H1 (cell line): Measurements from ENCODE around the gene NHS. TPM values are rescaled to one million over a fixed set of nuclear protein-coding genes. Genes with fewer than 3 reads are reported as not detected.

Experiments used
- CHD7 ChIP-seq: fragments of 300-600 bp; sonication (generic); IDR thresholded peaks from 2 replicates; pipeline ENCODE4 v1.7.1; 2012; ENCODE audit warnings: low read length, moderate library complexity, mild to moderate bottlenecking, inconsistent platforms; ENCODE audit not compliant: insufficient replicate concordance
- EZH2 ChIP-seq: fragments of 200-600 bp; sonication (generic); IDR thresholded peaks from 2 replicates; pipeline ENCODE4 v1.7.1; 2012; ENCODE audit warnings: low read depth, mild to moderate bottlenecking, moderate library complexity, low read length, inconsistent platforms; ENCODE audit not compliant: severe bottlenecking
- KDM5A ChIP-seq: fragments of 200-600 bp; IDR thresholded peaks from 2 replicates; pipeline ENCODE4 v1.7.1; 2012; ENCODE audit warnings: mild to moderate bottlenecking, low read length, inconsistent platforms, mixed read lengths
- polyA plus RNA-seq, 7 experiments: library from polyadenylated mRNA; depleted of rRNA in 3 of 7; stranded (reverse) in 5 of 7; unstranded in 2 of 7; fragments of >200 nt in 5 of 7; fragments of 200-250 nt in 2 of 7; gene quantifications; 1 replicate in 5 of 7; 2 replicates in 1 of 7; 4 replicates in 1 of 7; pipeline versions ENCODE4 v1.2.1 to v1.2.3, GENCODE V29; 2011 to 2013; ENCODE audit warnings: missing spikeins in 2 of 7, mixed read lengths in 2 of 7
- total RNA-seq: library from RNA; stranded (reverse); fragmentation: NEBNext Ultra II Directional; extraction: Animal tissue kit (Norgen Biotek cat#: 25700); gene quantifications from 2 replicates; pipeline ENCODE4 v1.2.1, GENCODE V29; 2021

NHS gene
- total and polyA plus RNA-seq, 2 of the 8 experiments (the other 6 are each of a cell fraction or from before 2014, with no cell fraction given), result 2.2 to 6.7 TPM

- TF ChIP-seq CHD7 (no peak), EZH2 (no peak), KDM5A (no peak)
Observed at GRCh38 chrX:17623750-17624149, 248.8 kb downstream of the NHS start (continued).
